Esophagus squamous epithelium (tissue), 5 donors: ENCODE data around the gene ADGRV1. TPM values are rescaled to one million over a fixed set of nuclear protein-coding genes. Genes with fewer than 3 reads are reported as not detected.

ENCODE experiments used
- DNase-seq: peaks from one replicate; lab custom pipeline; 2025; lab: John Stamatoyannopoulos, UW
- H3K27ac ChIP-seq, 4 donors: fragments of 200-600 bp; sonication (generic); one replicate each; pipeline ENCODE4 v1.5.1; 2016 to 2019; ENCODE audit warnings: mild to moderate bottlenecking in 1 of 4
- H3K27me3 ChIP-seq, 4 donors: fragments of 200-600 bp; sonication (generic); 1 replicate in 3 of 4; 2 replicates in 1 of 4; pipeline versions ENCODE4 v1.5.1 to v1.6.0; 2017 to 2021; ENCODE audit warnings: antibody characterized with exemption in 1 of 4
- H3K36me3 ChIP-seq, 3 donors: fragments of 200-600 bp; sonication (generic); one replicate each; pipeline ENCODE4 v1.5.1; 2016 to 2019
- H3K4me1 ChIP-seq, 3 donors: fragments of 200-600 bp; sonication (generic); one replicate each; pipeline ENCODE4 v1.5.1; 2017 to 2019
- H3K4me3 ChIP-seq, 4 donors: fragments of 200-600 bp; sonication (generic); 1 replicate in 3 of 4; 2 replicates in 1 of 4; pipeline ENCODE4 v1.5.1; 2016 to 2019; ENCODE audit warnings: mild to moderate bottlenecking in 2 of 4, moderate library complexity in 1 of 4
- H3K9me3 ChIP-seq, 3 donors: fragments of 200-600 bp; sonication (generic); one replicate each; pipeline ENCODE4 v1.5.1; 2016 to 2019
- CTCF ChIP-seq, 6 experiments: fragments of 450-650 bp in 4 of 6; fragments of 200-600 bp in 2 of 6; sonication (generic) in 2 of 6; IDR thresholded peaks; one replicate each; pipeline ENCODE4 v1.5.1; 2016 to 2019; ENCODE audit warnings: antibody characterized with exemption in 6 of 6, mild to moderate bottlenecking in 4 of 6, moderate library complexity in 4 of 6
- POLR2A ChIP-seq, 4 donors: fragments of 450-650 bp; IDR thresholded peaks; one replicate each; pipeline ENCODE4 v1.6.1; 2017; ENCODE audit warnings: antibody characterized with exemption in 4 of 4, mild to moderate bottlenecking in 4 of 4, moderate library complexity in 3 of 4
- WGBS, 2 donors: methylation state at CpG; one replicate each; pipeline ENCODE4 v1.1.5; 2018; 5-methylcytosine and 5-hydroxymethylcytosine counted together
- intact Hi-C: fragments of 100-400 bp; cut with DNase I; formaldehyde crosslinking; loops from one replicate; pipeline ENCODE4 v1.15.0; 2022
- total RNA-seq, 4 donors: library from RNA; depleted of rRNA; stranded (reverse); fragments of >200 nt; gene quantifications; one replicate each; pipeline ENCODE4 v1.1.0, GENCODE V29; 2016
- donor health status: DM: yes; HTN: yes; CAD: no.

ADGRV1 gene
- total RNA-seq, 4 donors from 2014 or later = 1.9 to 14.1 (median 4.0) TPM

GRCh38 chr5:90550963-90551362 is 7.6 kb upstream of the ADGRV1 start:
- H3K9me3 ChIP-seq = no peaks in the 10 kb centered on the region
- no peak overlapping the region for H3K4me3 ChIP-seq
- no peak for DNase-seq
- H3K36me3 ChIP-seq = no peaks in the 10 kb centered on the region
- no peak for TF ChIP-seq POLR2A (IDR thresholded peaks at IDR 0.05)
- TF ChIP-seq CTCF (IDR thresholded peaks at IDR 0.05) = no peak
- no peaks in the 10 kb centered on the region for H3K4me1 ChIP-seq
- H3K27me3 ChIP-seq = peaks cover 0 to 64% (median 0%) of the 10 kb centered on the region in 4 donors
- 53 to 56% methylated on average over 3 of the region's 3 CpGs for WGBS, 2 donors
- H3K27ac ChIP-seq = no peak overlapping the region
- intact Hi-C loops = no loop called here

- intact Hi-C loops = no loop called here
- H3K9me3 ChIP-seq = no peaks in the 10 kb centered on the region
- no peaks in the 10 kb centered on the region for H3K4me1 ChIP-seq
- peaks cover 0 to 68% (median 0%) of the 10 kb centered on the region in 4 donors for H3K27me3 ChIP-seq
- no peak overlapping the region for H3K4me3 ChIP-seq
- DNase-seq = no peak
- TF ChIP-seq CTCF (IDR thresholded peaks at IDR 0.05) (no peak), POLR2A (IDR thresholded peaks at IDR 0.05) (no peak)
- no peak overlapping the region for H3K27ac ChIP-seq
- H3K36me3 ChIP-seq = no peaks in the 10 kb centered on the region
- 73 to 83% methylated on average over 5 of the region's 5 CpGs for WGBS, 2 donors
Measured at GRCh38 chr5:90551376-90551775, 7.2 kb upstream of the ADGRV1 start.

- TF ChIP-seq POLR2A (IDR thresholded peaks at IDR 0.05) (no peak), CTCF (IDR thresholded peaks at IDR 0.05) (no peak)
- no peaks in the 10 kb centered on the region for H3K36me3 ChIP-seq
- no peak overlapping the region for H3K4me3 ChIP-seq
- peaks cover 4 to 10% (median 7%) of the 10 kb centered on the region in 3 donors for H3K4me1 ChIP-seq
- no peak overlapping the region for H3K27ac ChIP-seq
- peaks cover 0 to 78% (median 2%) of the 10 kb centered on the region in 4 donors for H3K27me3 ChIP-seq
- no peaks in the 10 kb centered on the region for H3K9me3 ChIP-seq
- no peak for DNase-seq
- intact Hi-C loops = no loop called here
Measured at GRCh38 chr5:90553711-90554110, 4.9 kb upstream of the ADGRV1 start.

- H3K9me3 ChIP-seq = no peaks in the 10 kb centered on the region
- WGBS, 2 donors = 64 to 65% methylated on average over 4 of the region's 4 CpGs
- H3K27me3 ChIP-seq = peaks cover 0 to 85% (median 2%) of the 10 kb centered on the region in 4 donors
- TF ChIP-seq POLR2A (IDR thresholded peaks at IDR 0.05) = no peak
- TF ChIP-seq CTCF (IDR thresholded peaks at IDR 0.05) = no peak
- intact Hi-C loops = no loop called here
- H3K36me3 ChIP-seq = no peaks in the 10 kb centered on the region
- H3K4me1 ChIP-seq = peaks cover 7 to 16% (median 7%) of the 10 kb centered on the region in 3 donors
- no peak overlapping the region for H3K4me3 ChIP-seq
- H3K27ac ChIP-seq = no peak overlapping the region
- DNase-seq = no peak
Measured at GRCh38 chr5:90554358-90555006, 4.1 kb upstream of the ADGRV1 start.

GRCh38 chr5:90555666-90556065 is 2.9 kb upstream of the ADGRV1 start:
- TF ChIP-seq CTCF (IDR thresholded peaks at IDR 0.05) = no peak
- no peak for TF ChIP-seq POLR2A (IDR thresholded peaks at IDR 0.05)
- H3K9me3 ChIP-seq = no peaks in the 10 kb centered on the region
- peaks cover 0 to 90% (median 3%) of the 10 kb centered on the region in 4 donors for H3K27me3 ChIP-seq
- intact Hi-C loops = no loop called here
- no peaks in the 10 kb centered on the region for H3K36me3 ChIP-seq
- no peak overlapping the region for H3K4me3 ChIP-seq
- H3K27ac ChIP-seq = no peak overlapping the region
- DNase-seq = no peak
- peaks cover 7 to 16% (median 7%) of the 10 kb centered on the region in 3 donors for H3K4me1 ChIP-seq
